Uterus (tissue), 2 donors: Measurements from ENCODE around the gene MICAL2.

ENCODE experiments used
- CTCF ChIP-seq, 4 experiments: fragments of 200-600 bp in 2 of 4; fragments of 450-650 bp in 2 of 4; sonication (generic) in 2 of 4; IDR thresholded peaks; one replicate each; pipeline ENCODE4 v1.5.1; 2016 to 2019; ENCODE audit warnings: antibody characterized with exemption in 4 of 4, mild to moderate bottlenecking in 2 of 4, moderate library complexity in 1 of 4
- POLR2A ChIP-seq, 2 donors: fragments of 450-650 bp; IDR thresholded peaks; one replicate each; pipeline ENCODE4 v1.6.1; 2016; ENCODE audit warnings: antibody characterized with exemption in 2 of 2, mild to moderate bottlenecking in 1 of 2, moderate library complexity in 1 of 2

- TF ChIP-seq CTCF (IDR thresholded peaks at IDR 0.05): no peak
- no peak for TF ChIP-seq POLR2A (IDR thresholded peaks at IDR 0.05)
These were observed 30.9 kb downstream of the MICAL2 start for GRCh38 chr11:12141283-12141682.
